Activated naive CD4-positive, alpha-beta T cell treated with anti-CD3 and anti-CD28 coated beads for 36 hours (primary cell): ENCODE measurements around the gene PLEKHN1. TPM values are rescaled to one million over a fixed set of nuclear protein-coding genes. Genes with fewer than 3 reads are reported as not detected.

Experiments used
- CTCF ChIA-PET: fragments of 350-600 bp; sonication (Branson Sonifier 250); formaldehyde crosslinking; loops from one replicate; lab custom pipeline; 2021; ENCODE audit warnings: antibody characterized with exemption; lab: Charles Lee
- DNase-seq: peaks from one replicate; pipeline ENCODE4 v3.0.0-alpha.2; 2020
- H3K27ac Mint-ChIP-seq: one replicate; pipeline ENCODE4 v1.8.0; 2021; ENCODE audit warnings: mild to moderate bottlenecking, mixed read lengths
- H3K27me3 Mint-ChIP-seq: one replicate; pipeline ENCODE4 v1.8.0; 2021; ENCODE audit warnings: low read depth, mixed read lengths
- H3K36me3 Mint-ChIP-seq: one replicate; pipeline ENCODE4 v1.8.0; 2021; ENCODE audit warnings: low read depth, mixed read lengths
- H3K4me1 Mint-ChIP-seq: one replicate; pipeline ENCODE4 v1.8.0; 2021; ENCODE audit warnings: low read depth, mixed read lengths
- H3K4me3 Mint-ChIP-seq: one replicate; pipeline ENCODE4 v1.8.0; 2021; ENCODE audit warnings: mild to moderate bottlenecking, moderate library complexity, mixed read lengths
- H3K9me3 Mint-ChIP-seq: one replicate; pipeline ENCODE4 v1.8.0; 2021; ENCODE audit warnings: mixed read lengths
- intact Hi-C: fragments of 100-400 bp; cut with micrococcal nuclease; formaldehyde crosslinking; loops from one replicate; pipeline ENCODE4 v1.15.1; 2023
- total RNA-seq, 2 experiments: library from RNA; stranded (reverse); gene quantifications; one replicate each; pipeline ENCODE4 v1.2.3, GENCODE V29; 2021

Gene PLEKHN1
- total RNA-seq, 2 experiments from 2014 or later: 0.52 to 0.69 TPM

GRCh38 chr1:978835-979743 lies 12.8 kb downstream of the PLEKHN1 start:
- Mint-ChIP-seq H3K27ac (no peak overlapping the region), H3K4me1 (peaks cover 6% of the 10 kb centered on the region), H3K27me3 (peaks cover 18% of the 10 kb centered on the region), H3K9me3 (no peaks in the 10 kb centered on the region), H3K36me3 (no peaks in the 10 kb centered on the region), H3K4me3 (no peak overlapping the region)
- intact Hi-C loops: no loop called here
- CTCF ChIA-PET: interaction anchor here (1.2 kb wide), 1 partner anchor 85 kb away, joined by 3 read pairs; no protein-coding TSS in a partner anchor
- no peak for DNase-seq

DNA sequence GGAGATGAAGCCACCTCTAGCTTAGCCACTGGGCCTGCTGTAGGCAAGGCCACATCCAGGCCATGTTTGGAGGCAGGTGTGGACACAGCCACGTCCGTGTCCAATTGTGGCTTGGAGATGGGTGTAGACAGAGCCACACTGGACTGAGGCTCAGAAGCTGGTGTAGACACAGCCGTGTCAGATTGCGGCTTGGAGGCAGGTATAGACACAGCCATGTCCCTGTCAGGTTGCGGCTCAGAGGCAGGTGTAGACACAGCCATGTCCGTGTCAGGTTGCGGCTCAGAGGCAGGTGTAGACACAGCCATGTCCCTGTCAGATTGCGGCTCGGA lies 13.4 kb downstream of the PLEKHN1 start:
- H3K27me3 Mint-ChIP-seq: peaks cover 17% of the 10 kb centered on the region
- H3K4me1 Mint-ChIP-seq: peaks cover 6% of the 10 kb centered on the region
- H3K27ac Mint-ChIP-seq: no peak overlapping the region
- CTCF ChIA-PET: interaction anchor here (1.2 kb wide), 1 partner anchor 84 kb away, joined by 3 read pairs; no protein-coding TSS in a partner anchor
- H3K36me3 Mint-ChIP-seq: no peaks in the 10 kb centered on the region
- H3K4me3 Mint-ChIP-seq: no peak overlapping the region
- intact Hi-C loops: loop anchor here (5.0 kb wide), 1 partner anchor 313 kb away; no protein-coding TSS in a partner anchor
- DNase-seq: no peak
- no peaks in the 10 kb centered on the region for H3K9me3 Mint-ChIP-seq

- no peak overlapping the region for H3K27ac Mint-ChIP-seq
- no peaks in the 10 kb centered on the region for H3K36me3 Mint-ChIP-seq
- CTCF ChIA-PET: interaction anchor here (1.2 kb wide), 1 partner anchor 84 kb away, joined by 3 read pairs; no protein-coding TSS in a partner anchor
- no peaks in the 10 kb centered on the region for H3K9me3 Mint-ChIP-seq
- H3K4me3 Mint-ChIP-seq: no peak overlapping the region
- intact Hi-C loops: loop anchor here (5.0 kb wide), 1 partner anchor 312 kb away; no protein-coding TSS in a partner anchor
- H3K4me1 Mint-ChIP-seq: peaks cover 6% of the 10 kb centered on the region
- H3K27me3 Mint-ChIP-seq: peaks cover 15% of the 10 kb centered on the region
- DNase-seq: no peak
Measured at GRCh38 chr1:980137-980571, 13.9 kb downstream of the PLEKHN1 start.

- Mint-ChIP-seq H3K4me1 (peaks cover 5% of the 10 kb centered on the region), H3K4me3 (no peak overlapping the region), H3K9me3 (no peaks in the 10 kb centered on the region), H3K27ac (no peak overlapping the region), H3K27me3 (peaks cover 16% of the 10 kb centered on the region), H3K36me3 (no peaks in the 10 kb centered on the region)
- intact Hi-C loops: loop anchor here (5.0 kb wide), 1 partner anchor 312 kb away; no protein-coding TSS in a partner anchor
- no peak for DNase-seq
- CTCF ChIA-PET: interaction anchor here (0.6 to 5.9 kb wide), 2 partner anchors 74 to 82 kb away, joined by 4 to 39 read pairs; no protein-coding TSS in a partner anchor
Measured at GRCh38 chr1:980602-981395, 14.5 kb downstream of the PLEKHN1 start.

GRCh38 chr1:981491-981954 lies 15.2 kb downstream of the PLEKHN1 start:
- no peak overlapping the region for H3K27ac Mint-ChIP-seq
- intact Hi-C loops: loop anchor here (5.0 kb wide), 1 partner anchor 311 kb away; no protein-coding TSS in a partner anchor
- H3K36me3 Mint-ChIP-seq: no peaks in the 10 kb centered on the region
- peaks cover 4% of the 10 kb centered on the region for H3K4me1 Mint-ChIP-seq
- DNase-seq: no peak
- peaks cover 16% of the 10 kb centered on the region for H3K27me3 Mint-ChIP-seq
- H3K9me3 Mint-ChIP-seq: no peaks in the 10 kb centered on the region
- CTCF ChIA-PET: interaction anchor here (0.5 to 5.9 kb wide), 4 partner anchors 74 to 296 kb away, joined by 4 to 39 read pairs (median 6); no protein-coding TSS in a partner anchor
- H3K4me3 Mint-ChIP-seq: no peak overlapping the region

GRCh38 chr1:981955-982558 lies 15.8 kb downstream of the PLEKHN1 start, which contains the start of gene PERM1:
Gene PERM1 (minus strand): TSS chr1:982093. CDS start chr1:981029, 1,064 bp downstream.
- CTCF ChIA-PET: interaction anchor here (0.5 to 5.9 kb wide), 5 partner anchors 20 to 296 kb away, joined by 3 to 39 read pairs (median 7); no protein-coding TSS in a partner anchor
- Mint-ChIP-seq H3K27ac (no peak within 1 kb of the TSS), H3K4me3 (no peak within 1 kb of the TSS), H3K9me3 (no peaks in the 10 kb centered on the region), H3K36me3 (no peaks in the 10 kb centered on the region), H3K27me3 (peaks cover 16% of the 10 kb centered on the region), H3K4me1 (peaks cover 4% of the 10 kb centered on the region)
- intact Hi-C loops: loop anchor here (5.0 kb wide), 1 partner anchor 310 kb away; no protein-coding TSS in a partner anchor
- DNase-seq: no peak

DNA sequence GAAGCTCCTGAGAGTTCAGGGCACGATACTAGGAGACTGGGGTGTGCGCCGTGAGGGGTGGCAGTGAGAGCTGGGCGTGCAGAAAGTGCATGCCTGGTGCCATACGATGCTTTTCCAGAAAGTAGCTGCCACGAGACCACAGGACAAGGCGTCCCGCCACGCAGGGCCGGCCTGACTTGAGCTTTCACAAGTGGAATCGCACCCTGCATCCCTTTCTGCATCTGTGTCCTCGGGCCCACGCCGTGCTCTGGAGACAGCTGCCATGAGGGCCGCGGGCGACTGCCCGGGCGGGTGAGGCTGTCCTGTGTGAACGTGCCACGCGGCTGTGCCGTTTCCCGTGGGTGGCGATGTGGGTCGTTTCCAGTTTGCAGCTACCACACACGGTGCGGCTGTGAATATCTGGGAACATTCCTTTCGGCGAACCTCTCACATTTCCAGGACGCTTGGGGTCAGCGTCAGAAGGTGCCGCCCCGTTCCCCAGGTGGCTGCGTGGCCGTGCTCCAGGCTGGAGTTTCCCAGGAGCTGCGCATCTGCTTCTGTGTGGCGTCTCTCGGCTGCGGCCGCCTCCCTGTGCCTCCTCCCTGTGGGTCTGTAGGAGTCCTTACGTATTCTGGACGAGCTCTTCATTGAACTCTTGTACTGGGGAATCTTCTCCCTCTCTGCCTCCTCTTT lies 16.6 kb downstream of the PLEKHN1 start:
- CTCF ChIA-PET: interaction anchor here (0.6 to 5.9 kb wide), 13 partner anchors 10 to 138 kb away, joined by 3 to 39 read pairs (median 3); no protein-coding TSS in a partner anchor
- intact Hi-C loops: loop anchor here (5.0 kb wide), 1 partner anchor 309 kb away; no protein-coding TSS in a partner anchor
- DNase-seq: no peak
- Mint-ChIP-seq H3K9me3 (no peaks in the 10 kb centered on the region), H3K27me3 (peaks cover 16% of the 10 kb centered on the region), H3K36me3 (no peaks in the 10 kb centered on the region), H3K4me3 (no peak overlapping the region), H3K4me1 (peaks cover 4% of the 10 kb centered on the region), H3K27ac (no peak overlapping the region)

- Mint-ChIP-seq H3K36me3 (no peaks in the 10 kb centered on the region), H3K9me3 (no peaks in the 10 kb centered on the region), H3K4me3 (no peak overlapping the region), H3K27ac (no peak overlapping the region), H3K27me3 (peaks cover 17% of the 10 kb centered on the region), H3K4me1 (no peaks in the 10 kb centered on the region)
- CTCF ChIA-PET: interaction anchor here (0.8 to 5.9 kb wide), 21 partner anchors 10 to 307 kb away, joined by 3 to 39 read pairs (median 5); partner anchors contain the start of gene PLEKHN1
- intact Hi-C loops: loop anchor here (1.0 to 5.0 kb wide), 2 partner anchors 79 to 308 kb away; no protein-coding TSS in a partner anchor
- peak; percentile 73 for DNase-seq
Measured at GRCh38 chr1:983798-984475, 17.7 kb downstream of the PLEKHN1 start.

GRCh38 chr1:984476-984814 lies 18.2 kb downstream of the PLEKHN1 start:
- intact Hi-C loops: loop anchor here (1.0 to 5.0 kb wide), 2 partner anchors 79 to 308 kb away; no protein-coding TSS in a partner anchor
- Mint-ChIP-seq H3K36me3 (no peaks in the 10 kb centered on the region), H3K27me3 (peaks cover 20% of the 10 kb centered on the region), H3K4me3 (no peak overlapping the region), H3K9me3 (no peaks in the 10 kb centered on the region), H3K27ac (no peak overlapping the region), H3K4me1 (no peaks in the 10 kb centered on the region)
- CTCF ChIA-PET: interaction anchor here (0.6 to 5.9 kb wide), 20 partner anchors 9 to 311 kb away, joined by 3 to 39 read pairs (median 4); partner anchors contain the start of genes PLEKHN1 and UBE2J2
- no peak for DNase-seq

GRCh38 chr1:985126-985525 lies 18.8 kb downstream of the PLEKHN1 start:
- H3K9me3 Mint-ChIP-seq: no peaks in the 10 kb centered on the region
- CTCF ChIA-PET: interaction anchor here (0.6 to 5.9 kb wide), 13 partner anchors 8 to 288 kb away, joined by 3 to 39 read pairs (median 8); partner anchors contain the start of gene UBE2J2
- no peaks in the 10 kb centered on the region for H3K36me3 Mint-ChIP-seq
- no peak for DNase-seq
- H3K27ac Mint-ChIP-seq: no peak overlapping the region
- H3K4me1 Mint-ChIP-seq: no peaks in the 10 kb centered on the region
- peaks cover 20% of the 10 kb centered on the region for H3K27me3 Mint-ChIP-seq
- intact Hi-C loops: no loop called here
- no peak overlapping the region for H3K4me3 Mint-ChIP-seq
